ENCODE measurements around the gene SELENOS. TPM values are rescaled to one million over a fixed set of nuclear protein-coding genes. Genes with fewer than 3 reads are reported as not detected.

Gene SELENOS
- total RNA-seq, 4 donors from 2014 or later: 50.4 to 77.3 (median 65.6) TPM

GRCh38 chr15:101315736-101316135, 38.5 kb upstream of the SELENOS start:
- 85 to 86% methylated on average over 6 to 10 of the region's 10 CpGs for WGBS, 2 donors
- Histone ChIP-seq H3K9me3 (no peaks in the 10 kb centered on the region), H3K36me3 (no peaks in the 10 kb centered on the region), H3K27me3 (no peaks in the 10 kb centered on the region), H3K4me1 (no peaks in the 10 kb centered on the region), H3K4me3 (replicated peaks in 1 of 3) (no peak overlapping the region), H3K27ac (no peak overlapping the region)
- DNase-seq: no peak
- TF ChIP-seq CTCF (IDR thresholded peaks at IDR 0.05) (no peak), POLR2A (IDR thresholded peaks at IDR 0.05) (no peak)
- intact Hi-C loops (cut with DNase I): no loop called here

GRCh38 chr15:101314336-101315125, 37.2 kb upstream of the SELENOS start:
- no peak for DNase-seq
- H3K27ac ChIP-seq: no peak overlapping the region
- intact Hi-C loops (cut with DNase I): no loop called here
- H3K9me3 ChIP-seq: no peaks in the 10 kb centered on the region
- WGBS, 2 donors: 76 to 81% methylated on average over 13 to 19 of the region's 19 CpGs
- H3K4me3 ChIP-seq (replicated peaks in 1 of 3): no peak overlapping the region
- H3K4me1 ChIP-seq: no peaks in the 10 kb centered on the region
- TF ChIP-seq CTCF (IDR thresholded peaks at IDR 0.05) (no peak), POLR2A (IDR thresholded peaks at IDR 0.05) (no peak)
- no peaks in the 10 kb centered on the region for H3K27me3 ChIP-seq
- H3K36me3 ChIP-seq: no peaks in the 10 kb centered on the region

GRCh38 chr15:101313041-101313761, 35.9 kb upstream of the SELENOS start:
- no peaks in the 10 kb centered on the region for H3K27me3 ChIP-seq
- H3K4me3 ChIP-seq (replicated peaks in 1 of 3): no peak overlapping the region
- H3K27ac ChIP-seq: no peak overlapping the region
- DNase-seq: no peak
- no peaks in the 10 kb centered on the region for H3K36me3 ChIP-seq
- no peaks in the 10 kb centered on the region for H3K4me1 ChIP-seq
- TF ChIP-seq POLR2A (IDR thresholded peaks at IDR 0.05): no peak
- TF ChIP-seq CTCF (IDR thresholded peaks at IDR 0.05): no peak
- WGBS, 2 donors: 88 to 93% methylated on average over 13 to 20 of the region's 21 CpGs
- intact Hi-C loops (cut with DNase I): no loop called here
- no peaks in the 10 kb centered on the region for H3K9me3 ChIP-seq

- no peaks in the 10 kb centered on the region for H3K27me3 ChIP-seq
- no peak for DNase-seq
- no peaks in the 10 kb centered on the region for H3K4me1 ChIP-seq
- TF ChIP-seq CTCF (IDR thresholded peaks at IDR 0.05) (no peak), POLR2A (IDR thresholded peaks at IDR 0.05) (no peak)
- H3K27ac ChIP-seq: no peak overlapping the region
- H3K4me3 ChIP-seq (replicated peaks in 1 of 3): no peak overlapping the region
- 94 to 95% methylated on average over 6 to 7 of the region's 7 CpGs for WGBS, 2 donors
- H3K9me3 ChIP-seq: no peaks in the 10 kb centered on the region
- intact Hi-C loops (cut with DNase I): no loop called here
- no peaks in the 10 kb centered on the region for H3K36me3 ChIP-seq
Observed at GRCh38 chr15:101310508-101310907, 33.2 kb upstream of the SELENOS start.

- Histone ChIP-seq H3K27me3 (no peaks in the 10 kb centered on the region), H3K27ac (no peak overlapping the region), H3K4me3 (replicated peaks in 1 of 3) (no peak overlapping the region), H3K4me1 (no peaks in the 10 kb centered on the region), H3K36me3 (no peaks in the 10 kb centered on the region), H3K9me3 (no peaks in the 10 kb centered on the region)
- DNase-seq: no peak
- intact Hi-C loops (cut with DNase I): no loop called here
- 86 to 88% methylated on average over 2 to 7 of the region's 7 CpGs for WGBS, 2 donors
- TF ChIP-seq POLR2A (IDR thresholded peaks at IDR 0.05): no peak
- no peak for TF ChIP-seq CTCF (IDR thresholded peaks at IDR 0.05)
Observed at GRCh38 chr15:101310161-101310480, 32.8 kb upstream of the SELENOS start.

Measured in thyroid gland (tissue), 4 donors.